ENCODE data around the gene XXYLT1. TPM values are rescaled to one million over a fixed set of nuclear protein-coding genes. Genes with fewer than 3 reads are reported as not detected.

Gene XXYLT1
- total RNA-seq, 1 donor from 2014 or later, result 7.6 TPM

GRCh38 chr3:195140816-195141793 lies 129.9 kb downstream of the XXYLT1 start:
- no peak overlapping the region for H3K4me3 Mint-ChIP-seq
- no peak for TF ChIP-seq CTCF (IDR thresholded peaks at IDR 0.05)
- DNase-seq (no peak), ATAC-seq (ENCODE audit: low read depth) (no peak)
- peaks cover 23% of the 10 kb centered on the region for H3K4me1 Mint-ChIP-seq
- intact Hi-C loops (cut with micrococcal nuclease), result no loop called here
- H3K27me3 Mint-ChIP-seq, result no peaks in the 10 kb centered on the region
- H3K9me3 Mint-ChIP-seq, result peaks cover 8% of the 10 kb centered on the region
- no peak overlapping the region for H3K27ac Mint-ChIP-seq
- CTCF ChIA-PET, result interaction anchor here (2.2 kb wide), 1 partner anchor 8 kb away, joined by 8 read pairs; no protein-coding TSS in a partner anchor
- H3K36me3 Mint-ChIP-seq (ENCODE audit: low read depth), result peaks cover 3% of the 10 kb centered on the region
- POLR2A ChIA-PET, result interaction anchor here (0.5 to 1.2 kb wide), 3 partner anchors 10 to 13 kb away, joined by 3 to 4 read pairs (median 3); no protein-coding TSS in a partner anchor

GRCh38 chr3:195140410-195140809 lies 130.5 kb downstream of the XXYLT1 start:
- POLR2A ChIA-PET, result interaction anchor here (1.1 to 1.2 kb wide), 2 partner anchors 10 to 12 kb away, joined by 3 to 4 read pairs; no protein-coding TSS in a partner anchor
- Mint-ChIP-seq H3K4me3 (no peak overlapping the region), H3K27me3 (no peaks in the 10 kb centered on the region), H3K36me3 (ENCODE audit: low read depth) (peaks cover 3% of the 10 kb centered on the region), H3K9me3 (peaks cover 8% of the 10 kb centered on the region), H3K27ac (no peak overlapping the region), H3K4me1 (peaks cover 16% of the 10 kb centered on the region)
- ATAC-seq (ENCODE audit: low read depth), result no peak
- no peak for TF ChIP-seq CTCF (IDR thresholded peaks at IDR 0.05)
- CTCF ChIA-PET, result no interaction called here
- no peak for DNase-seq
- intact Hi-C loops (cut with micrococcal nuclease), result no loop called here

GRCh38 chr3:195139876-195140240 lies 131.1 kb downstream of the XXYLT1 start:
- CTCF ChIA-PET, result no interaction called here
- intact Hi-C loops (cut with micrococcal nuclease), result no loop called here
- no peak for ATAC-seq (ENCODE audit: low read depth)
- H3K27me3 Mint-ChIP-seq, result no peaks in the 10 kb centered on the region
- peaks cover 8% of the 10 kb centered on the region for H3K9me3 Mint-ChIP-seq
- peaks cover 12% of the 10 kb centered on the region for H3K4me1 Mint-ChIP-seq
- no peak for DNase-seq
- H3K4me3 Mint-ChIP-seq, result no peak overlapping the region
- no peak overlapping the region for H3K27ac Mint-ChIP-seq
- POLR2A ChIA-PET, result interaction anchor here (1.3 to 1.6 kb wide), 2 partner anchors 8 to 9 kb away, joined by 6 to 22 read pairs; no protein-coding TSS in a partner anchor
- H3K36me3 Mint-ChIP-seq (ENCODE audit: low read depth), result peaks cover 3% of the 10 kb centered on the region
- TF ChIP-seq CTCF (IDR thresholded peaks at IDR 0.05), result no peak

- TF ChIP-seq CTCF (IDR thresholded peaks at IDR 0.05), result no peak
- CTCF ChIA-PET, result interaction anchor here (1.1 kb wide), 1 partner anchor 457 kb away, joined by 5 read pairs; no protein-coding TSS in a partner anchor
- Mint-ChIP-seq H3K27ac (no peak overlapping the region), H3K27me3 (no peaks in the 10 kb centered on the region), H3K4me3 (no peak overlapping the region), H3K9me3 (peaks cover 8% of the 10 kb centered on the region), H3K36me3 (ENCODE audit: low read depth) (peaks cover 3% of the 10 kb centered on the region), H3K4me1 (peaks cover 6% of the 10 kb centered on the region)
- intact Hi-C loops (cut with micrococcal nuclease), result no loop called here
- ATAC-seq (ENCODE audit: low read depth) (peak; percentile 31), DNase-seq (no peak)
- POLR2A ChIA-PET, result interaction anchor here (0.7 to 1.6 kb wide), 3 partner anchors 8 to 137 kb away, joined by 6 to 22 read pairs (median 7); no protein-coding TSS in a partner anchor
Measured at GRCh38 chr3:195139091-195139875, 131.7 kb downstream of the XXYLT1 start.

Data from activated B cell treated with CpG ODN at 0.5 μM for 24 hours (primary cell).